HepG2 (cell line): ENCODE measurements around the gene MYO1B. TPM values are rescaled to one million over a fixed set of nuclear protein-coding genes. Genes with fewer than 3 reads are reported as not detected.

ENCODE experiments used
- ATAC-seq: fragments of 200-7000 bp; cut with Tn5 transposase; 3 replicates; pipeline ENCODE4 v1.9.1; 2020; ENCODE audit warnings: mild to moderate bottlenecking, moderate library complexity
- BruUV-seq: library from RNA; stranded (reverse); fragments of 400-500 nt; replicated peaks from 2 replicates; lab custom pipeline; 2021; lab: Mats Ljungman, UMichigan
- CTCF ChIA-PET: fragments of 300-600 bp; formaldehyde crosslinking; extraction: SDS; loops from one replicate; lab custom pipeline; 2021; ENCODE audit warnings: low total read pairs, inconsistent platforms, low intra/inter-chr PET ratio; lab: Yijun Ruan, JAX
- POLR2A ChIA-PET: fragments of 350-600 bp; sonication (Branson Sonifier 250); formaldehyde crosslinking; loops from one replicate; lab custom pipeline; 2020; ENCODE audit warnings: antibody characterized with exemption, inconsistent platforms; lab: Yijun Ruan, JAX
- DNase-seq: peaks from one replicate; pipeline ENCODE4 v3.0.0-alpha.2; 2015; ENCODE audit warnings: low spot score
- FAIRE-seq: peaks from 3 replicates; lab custom pipeline; 2011; peaks lifted over from hg19 to GRCh38; lab: Jason Lieb, UNC
- H2AFZ ChIP-seq: one replicate; pipeline ENCODE4 v1.6.1; 2011; ENCODE audit warnings: low read length, inconsistent platforms
- H3K27ac ChIP-seq: fragments of 300-600 bp; 3 replicates; pipeline ENCODE4 v1.8.0; 2011; ENCODE audit warnings: mixed run types, mild to moderate bottlenecking, mixed read lengths, low read length, inconsistent platforms; ENCODE audit not compliant: insufficient read depth; ENCODE audit errors: extremely low read length
- H3K27me3 ChIP-seq, 2 experiments: fragments of 200-600 bp in 1 of 2; 2 replicates in 1 of 2; 3 replicates in 1 of 2; pipeline versions ENCODE4 v1.6.0 to v1.8.0; 2011; ENCODE audit warnings: low read length in 2 of 2, mild to moderate bottlenecking in 2 of 2, moderate library complexity in 2 of 2, inconsistent platforms in 1 of 2; ENCODE audit not compliant: insufficient read depth in 2 of 2, control insufficient read depth in 1 of 2
- H3K36me3 ChIP-seq, 2 experiments: fragments of 200-600 bp in 1 of 2; replicated peaks in 1 of 2; 2 replicates in 1 of 2; 3 replicates in 1 of 2; pipeline versions ENCODE4 v1.5.1 to v1.8.0; 2011; ENCODE audit warnings: low read length in 2 of 2, inconsistent platforms in 1 of 2; ENCODE audit not compliant: insufficient read depth in 2 of 2, control insufficient read depth in 1 of 2
- H3K4me1 ChIP-seq: 2 replicates; pipeline ENCODE4 v1.5.1; 2012; ENCODE audit warnings: low read length, inconsistent platforms; ENCODE audit not compliant: insufficient read depth
- H3K4me2 ChIP-seq: 2 replicates; pipeline ENCODE4 v1.6.0; 2011; ENCODE audit warnings: low read depth, low read length, inconsistent platforms
- H3K4me3 ChIP-seq, 3 experiments: fragments of 200-600 bp in 1 of 3; sonication (generic), shearing (Covaris generic) in 1 of 3; replicated peaks in 1 of 3; 2 replicates each; pipeline ENCODE4 v1.5.1; 2011 to 2016; ENCODE audit warnings: low read length in 3 of 3, inconsistent platforms in 2 of 3, low read depth in 2 of 3, mild to moderate bottlenecking in 2 of 3, control low read depth in 1 of 3, mixed read lengths in 1 of 3; ENCODE audit not compliant: insufficient read depth in 1 of 3
- H3K79me2 ChIP-seq: one replicate; pipeline ENCODE4 v1.6.1; 2011; ENCODE audit warnings: low read length, inconsistent platforms; ENCODE audit not compliant: insufficient read depth
- H3K9ac ChIP-seq: 2 replicates; pipeline ENCODE4 v1.6.0; 2011; ENCODE audit warnings: mild to moderate bottlenecking, low read depth, low read length, inconsistent platforms; ENCODE audit not compliant: insufficient read depth
- H3K9me3 ChIP-seq: 2 replicates; pipeline ENCODE4 v1.5.1; 2012; ENCODE audit warnings: mild to moderate bottlenecking, low read length
- H4K20me1 ChIP-seq: 2 replicates; pipeline ENCODE4 v1.6.0; 2011; ENCODE audit warnings: inconsistent platforms, mild to moderate bottlenecking, low read length, moderate library complexity; ENCODE audit not compliant: insufficient read depth
- AKAP8 ChIP-seq: sonication (generic); formaldehyde crosslinking; IDR thresholded peaks from 2 replicates; pipeline ENCODE4 v1.5.1; 2020; ENCODE audit warnings: mild to moderate bottlenecking, missing genetic modification reagents
- CBX5 ChIP-seq: sonication (generic); formaldehyde crosslinking; IDR thresholded peaks from 2 replicates; pipeline ENCODE4 v1.4.0; 2020; ENCODE audit warnings: missing genetic modification reagents, borderline replicate concordance
- HHEX ChIP-seq: IDR thresholded peaks from 2 replicates; pipeline ENCODE4 v1.6.1; 2016; ENCODE audit warnings: control low read depth
- MTA1 ChIP-seq: sonication (generic); formaldehyde crosslinking; IDR thresholded peaks from 2 replicates; pipeline ENCODE4 v1.4.0; 2020; ENCODE audit warnings: missing genetic modification reagents, mild to moderate bottlenecking, borderline replicate concordance
- PAXIP1 ChIP-seq: sonication (generic); formaldehyde crosslinking; conservative IDR thresholded peaks from 2 replicates; pipeline ENCODE4 v1.4.0; 2020; ENCODE audit warnings: mild to moderate bottlenecking, missing genetic modification reagents, moderate library complexity
- PBX3 ChIP-seq: sonication (generic); formaldehyde crosslinking; IDR thresholded peaks from 2 replicates; pipeline ENCODE4 v1.8.1; 2023; ENCODE audit warnings: missing genetic modification reagents, inconsistent platforms, borderline replicate concordance
- PPARG ChIP-seq: conservative IDR thresholded peaks from 2 replicates; pipeline ENCODE4 v1.6.1; 2016; ENCODE audit warnings: missing biosample characterization, missing genetic modification reagents
- PRDM15 ChIP-seq: sonication (generic); formaldehyde crosslinking; IDR thresholded peaks from 2 replicates; pipeline ENCODE4 v1.4.0; 2020; ENCODE audit warnings: missing genetic modification reagents
- RARA ChIP-seq: IDR thresholded peaks from 2 replicates; pipeline ENCODE4 v1.6.1; 2016; ENCODE audit warnings: missing genetic modification reagents, missing compliant biosample characterization
- RXRA ChIP-seq: sonication (generic); formaldehyde crosslinking; IDR thresholded peaks from 2 replicates; pipeline ENCODE4 v1.5.1; 2020; ENCODE audit warnings: missing genetic modification reagents
- SMYD3 ChIP-seq: sonication (generic); formaldehyde crosslinking; IDR thresholded peaks from 2 replicates; pipeline ENCODE4 v1.8.1; 2023; ENCODE audit warnings: mild to moderate bottlenecking, missing genetic modification reagents
- SP1 ChIP-seq, 2 experiments: fragments of 450-650 bp in 1 of 2; sonication (generic) in 1 of 2; formaldehyde crosslinking in 1 of 2; IDR thresholded peaks; 2 replicates each; pipeline versions ENCODE4 v1.4.0 to v1.6.1; 2016 to 2020; ENCODE audit warnings: missing genetic modification reagents in 1 of 2
- SYNCRIP ChIP-seq: fragments of 200-400 bp; formaldehyde crosslinking; IDR thresholded peaks from 2 replicates; pipeline ENCODE4 v1.6.1; 2018; ENCODE audit warnings: mild to moderate bottlenecking, low read depth, low read length; ENCODE audit not compliant: insufficient read depth
- TGIF2 ChIP-seq: IDR thresholded peaks from 2 replicates; pipeline ENCODE4 v1.6.1; 2016; ENCODE audit warnings: control low read depth, missing compliant biosample characterization
- ZNF24 ChIP-seq: fragments of 450-650 bp; IDR thresholded peaks from 2 replicates; pipeline ENCODE4 v1.6.1; 2017; ENCODE audit warnings: antibody characterized with exemption, mild to moderate bottlenecking
- ZNF652 ChIP-seq: IDR thresholded peaks from 2 replicates; pipeline ENCODE4 v1.6.1; 2016; ENCODE audit warnings: low read depth, borderline replicate concordance
- ZNF766 ChIP-seq: sonication (generic); formaldehyde crosslinking; IDR thresholded peaks from 2 replicates; pipeline ENCODE4 v1.5.0; 2020; ENCODE audit warnings: missing genetic modification reagents, borderline replicate concordance
- in situ Hi-C: cut with HindIII; loops from 2 replicates; pipeline ENCODE4 v1.10.0; 2017; ENCODE audit warnings: low pct_unique_long_range_greater_than_20kb; ENCODE audit not compliant: extremely low pct_ligation_motif_present
- intact Hi-C: fragments of 100-400 bp; cut with micrococcal nuclease; formaldehyde crosslinking; loops from one replicate; pipeline ENCODE4 v1.10.0; 2022; ENCODE audit not compliant: unreplicated experiment
- polyA plus RNA-seq, 8 experiments: library from polyadenylated mRNA; depleted of rRNA in 3 of 8; stranded (reverse) in 7 of 8; unstranded in 1 of 8; fragments of >200 nt; fragmentation: Illumina TruSeq in 4 of 8; extraction: Trizol in 4 of 8; gene quantifications; 2 replicates each; pipeline versions ENCODE4 v1.2.1 to v1.2.3, GENCODE V29; 2011 to 2016; ENCODE audit warnings: low read depth in 4 of 8, missing spikeins in 1 of 8, mixed read lengths in 1 of 8; ENCODE audit not compliant: insufficient read depth in 1 of 8
- total RNA-seq, 5 experiments: library from RNA; depleted of rRNA; stranded (reverse); fragments of >200 nt; fragmentation: Illumina TruSeq; extraction: Trizol; gene quantifications; 2 replicates each; pipeline ENCODE4 v1.2.3, GENCODE V29; 2016; ENCODE audit warnings: low read depth in 1 of 5

MYO1B gene
- total and polyA plus RNA-seq, 2 of the 13 experiments (the other 11 are each of a cell fraction or from before 2014, with no cell fraction given), result 36.9 to 89.8 TPM

DNA sequence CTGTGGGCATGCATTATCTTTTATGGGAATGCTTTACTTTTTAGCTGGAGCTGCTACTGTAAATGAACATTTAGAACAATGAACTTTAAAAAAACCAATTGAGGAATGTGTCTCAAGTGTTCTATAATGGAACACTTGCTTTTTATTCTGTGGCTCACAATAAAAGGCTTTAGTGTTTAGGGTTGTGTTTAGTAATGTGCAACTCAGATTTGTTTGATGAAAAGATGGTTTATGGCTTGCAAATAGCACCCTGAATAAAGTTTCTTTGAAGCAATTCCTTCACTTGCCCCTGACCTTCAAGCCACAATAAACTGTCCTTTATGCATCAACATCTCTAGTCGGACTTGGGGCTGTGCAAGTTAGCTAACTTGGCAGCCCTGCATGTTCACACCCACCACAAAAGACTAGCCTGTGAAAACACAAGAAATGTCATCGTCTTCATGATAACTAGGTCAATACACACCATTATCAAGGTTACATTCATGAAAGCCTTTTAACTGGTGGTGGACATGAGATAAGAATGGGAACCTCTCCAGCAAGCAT is 98.7 kb downstream of the MYO1B start (continued):
- no peak for TF ChIP-seq PRDM15 (CRISPR knock-in tag)
- TF ChIP-seq PPARG (CRISPR knock-in tag), result no peak
- no peak for TF ChIP-seq MTA1
- TF ChIP-seq ZNF766 (CRISPR knock-in tag), result no peak
- TF ChIP-seq TGIF2, result no peak
- no peak for TF ChIP-seq SMYD3 (CRISPR knock-in tag)
- no peak for TF ChIP-seq AKAP8
- no peak for TF ChIP-seq HHEX (CRISPR knock-in tag)

GRCh38 chr2:191345788-191346187 is 100.6 kb downstream of the MYO1B start:
- no peak for DNase-seq
- TF ChIP-seq RARA (CRISPR knock-in tag), result no peak
- TF ChIP-seq PAXIP1 (CRISPR knock-in tag), result no peak
- no peak for TF ChIP-seq PBX3 (CRISPR knock-in tag)
- no peak for TF ChIP-seq ZNF652 (CRISPR knock-in tag)
- TF ChIP-seq SP1 (IDR thresholded peaks at IDR 0.05), result no peak
- no peak for TF ChIP-seq SP1 (CRISPR knock-in tag; IDR thresholded peaks at IDR 0.05)
- no peak for TF ChIP-seq CBX5 (CRISPR knock-in tag)
- TF ChIP-seq RXRA (CRISPR knock-in tag), result no peak
- TF ChIP-seq SYNCRIP, result no peak
- no peak for TF ChIP-seq ZNF24

More at GRCh38 chr2:191345788-191346187, 100.6 kb downstream of the MYO1B start:
- in situ Hi-C loops, result no loop called here
- H3K27me3 ChIP-seq, result no peaks in the 10 kb centered on the region
- H2AFZ ChIP-seq, result no peak overlapping the region
- FAIRE-seq (no peak), ATAC-seq (no peak)
- no peaks in the 10 kb centered on the region for H4K20me1 ChIP-seq
- ChIA-PET CTCF (no interaction called here), POLR2A (no interaction called here)
- peaks cover 10% of the 10 kb centered on the region; the same call in 1 of the 2 replicates for H3K4me1 ChIP-seq
- intact Hi-C loops, result no loop called here
- H3K4me2 ChIP-seq, result no peak overlapping the region
- no peak overlapping the region for H3K27ac ChIP-seq
- no peaks in the 10 kb centered on the region for H3K79me2 ChIP-seq
- H3K4me3 ChIP-seq, result no peak overlapping the region
- no peaks in the 10 kb centered on the region for H3K9me3 ChIP-seq
- peaks cover 26 to 62% of the 10 kb centered on the region in 2 experiments for H3K36me3 ChIP-seq
- H3K9ac ChIP-seq, result no peak overlapping the region
- BruUV-seq, result no TSS peak
